H1 (cell line): ENCODE measurements around the gene TUBA3D. TPM values are rescaled to one million over a fixed set of nuclear protein-coding genes. Genes with fewer than 3 reads are reported as not detected.
"Not testable (repeated sequence)": the region's sequence is repeated elsewhere in the genome, so short reads cannot be mapped to it uniquely, and the experiment has no call there.

Experiments used
- CTCF ChIA-PET: fragments of 300-600 bp; sonication (Branson Sonifier 250); formaldehyde crosslinking; loops from one replicate; lab custom pipeline; 2021; ENCODE audit not compliant: partially characterized antibody; lab: Charles Lee
- POLR2A ChIA-PET: fragments of 300-600 bp; sonication (Branson Sonifier 250); formaldehyde crosslinking; loops from one replicate; lab custom pipeline; 2021; ENCODE audit warnings: inconsistent platforms; ENCODE audit not compliant: partially characterized antibody; lab: Charles Lee
- DNase-seq, 2 experiments: peaks; one replicate each; pipeline versions ENCODE4 v3.0.0 to v3.0.0-alpha.2; 2010 to 2022; ENCODE audit warnings: low spot score in 2 of 2, low read depth in 1 of 2, mixed read lengths in 1 of 2
- FAIRE-seq: peaks from 2 replicates; lab custom pipeline; 2011; peaks lifted over from hg19 to GRCh38; lab: Jason Lieb, UNC
- H2AFZ ChIP-seq: 2 replicates; pipeline ENCODE4 v1.8.1; 2012; ENCODE audit warnings: low read length, inconsistent platforms
- H2AK5ac ChIP-seq: 2 replicates; pipeline ENCODE4 v1.6.1; 2013; ENCODE audit warnings: low read depth, low read length
- H2BK120ac ChIP-seq: replicated peaks from 2 replicates; pipeline ENCODE3; 2013; ENCODE audit warnings: low read depth, low read length, inconsistent platforms
- H2BK12ac ChIP-seq: 2 replicates; pipeline ENCODE4 v1.6.1; 2013; ENCODE audit warnings: low read depth, low read length
- H2BK15ac ChIP-seq: 2 replicates; pipeline ENCODE4 v1.6.1; 2013; ENCODE audit warnings: low read length
- H2BK20ac ChIP-seq: 2 replicates; pipeline ENCODE4 v1.6.1; 2013; ENCODE audit warnings: low read length
- H2BK5ac ChIP-seq: 2 replicates; pipeline ENCODE4 v1.6.1; 2013; ENCODE audit warnings: low read depth, low read length
- H3K14ac ChIP-seq: 2 replicates; pipeline ENCODE4 v1.6.1; 2013; ENCODE audit warnings: inconsistent platforms; ENCODE audit not compliant: insufficient read length
- H3K18ac ChIP-seq: 2 replicates; pipeline ENCODE4 v1.6.1; 2013; ENCODE audit warnings: low read length; ENCODE audit errors: extremely low read depth
- H3K23ac ChIP-seq: 2 replicates; pipeline ENCODE4 v1.6.1; 2013; ENCODE audit warnings: inconsistent platforms; ENCODE audit not compliant: insufficient read length
- H3K23me2 ChIP-seq: 2 replicates; pipeline ENCODE4 v1.6.1; 2013; ENCODE audit warnings: low read depth, low read length
- H3K27ac ChIP-seq: 2 replicates; pipeline ENCODE4 v1.6.1; 2011; ENCODE audit warnings: low read depth, low read length, inconsistent platforms
- H3K27me3 ChIP-seq, 4 experiments: replicated peaks in 1 of 4; 1 replicate in 1 of 4; 2 replicates in 3 of 4; pipeline versions ENCODE4 v1.6.1 to v1.8.1; 2011 to 2013; ENCODE audit warnings: low read length in 3 of 4, mild to moderate bottlenecking in 3 of 4, inconsistent platforms in 2 of 4, mixed read lengths in 2 of 4, moderate library complexity in 1 of 4; ENCODE audit not compliant: control insufficient read depth in 3 of 4, insufficient read depth in 3 of 4; ENCODE audit errors: extremely low read depth in 1 of 4
- H3K36me3 ChIP-seq, 4 experiments: 2 replicates each; pipeline versions ENCODE4 v1.6.1 to v1.8.1; 2011 to 2013; ENCODE audit warnings: mild to moderate bottlenecking in 4 of 4, low read length in 3 of 4, moderate library complexity in 2 of 4, control low read depth in 1 of 4, inconsistent platforms in 1 of 4; ENCODE audit not compliant: insufficient read depth in 4 of 4, control insufficient read depth in 2 of 4
- H3K4ac ChIP-seq: replicated peaks from 2 replicates; pipeline ENCODE3; 2013; ENCODE audit warnings: low read length, low read depth, mixed read lengths, inconsistent platforms; ENCODE audit not compliant: insufficient read length
- H3K4me1 ChIP-seq, 4 experiments: replicated peaks in 1 of 4; 1 replicate in 1 of 4; 2 replicates in 3 of 4; pipeline versions ENCODE4 v1.6.1 to v1.8.1; 2011 to 2013; ENCODE audit warnings: low read length in 3 of 4, inconsistent platforms in 2 of 4, mixed read lengths in 1 of 4; ENCODE audit not compliant: insufficient read depth in 4 of 4, control insufficient read depth in 3 of 4
- H3K4me2 ChIP-seq, 2 experiments: 2 replicates each; pipeline versions ENCODE4 v1.6.1 to v1.8.1; 2011 to 2013; ENCODE audit warnings: low read depth in 2 of 2, low read length in 2 of 2, control low read depth in 1 of 2, inconsistent platforms in 1 of 2, mild to moderate bottlenecking in 1 of 2; ENCODE audit not compliant: insufficient read depth in 1 of 2
- H3K4me3 ChIP-seq, 4 experiments: fragments of 200-600, 300-600 bp in 1 of 4; sonication (generic), shearing (Covaris generic), sonication (Bioruptor Twin) in 1 of 4; 2 replicates each; pipeline versions ENCODE4 v1.5.1 to v1.8.1; 2011 to 2016; ENCODE audit warnings: low read length in 4 of 4, low read depth in 3 of 4, control low read depth in 2 of 4, inconsistent platforms in 2 of 4, mild to moderate bottlenecking in 2 of 4, mixed read lengths in 1 of 4, moderate library complexity in 1 of 4; ENCODE audit not compliant: insufficient read depth in 2 of 4; ENCODE audit errors: extremely low read depth in 1 of 4
- H3K56ac ChIP-seq: replicated peaks from 2 replicates; pipeline ENCODE3; 2013; ENCODE audit warnings: low read depth, mild to moderate bottlenecking, mixed read lengths, low read length, inconsistent platforms; ENCODE audit not compliant: insufficient read length
- H3K79me1 ChIP-seq: 2 replicates; pipeline ENCODE4 v1.6.1; 2013; ENCODE audit warnings: low read depth, low read length, control low read depth
- H3K79me2 ChIP-seq, 2 experiments: 2 replicates each; pipeline versions ENCODE4 v1.6.1 to v1.8.1; 2012 to 2013; ENCODE audit warnings: low read length in 2 of 2, mild to moderate bottlenecking in 2 of 2, inconsistent platforms in 1 of 2; ENCODE audit not compliant: insufficient read depth in 2 of 2, control insufficient read depth in 1 of 2
- H3K9ac ChIP-seq, 4 experiments: replicated peaks in 1 of 4; 1 replicate in 1 of 4; 2 replicates in 3 of 4; pipeline versions ENCODE4 v1.6.1 to v1.8.1; 2011 to 2013; ENCODE audit warnings: low read depth in 3 of 4, low read length in 3 of 4, control low read depth in 2 of 4, mild to moderate bottlenecking in 2 of 4, moderate library complexity in 2 of 4, inconsistent platforms in 1 of 4; ENCODE audit errors: extremely low read depth in 1 of 4
- H3K9me3 ChIP-seq, 2 experiments: 2 replicates each; pipeline versions ENCODE4 v1.6.1 to v1.8.1; 2012 to 2013; ENCODE audit warnings: mild to moderate bottlenecking in 2 of 2, moderate library complexity in 2 of 2, control low read depth in 1 of 2, inconsistent platforms in 1 of 2, low read depth in 1 of 2, low read length in 1 of 2, mixed read lengths in 1 of 2; ENCODE audit not compliant: insufficient read depth in 2 of 2
- H4K20me1 ChIP-seq, 2 experiments: replicated peaks in 1 of 2; 2 replicates each; pipeline versions ENCODE3 to v1.8.1; 2011 to 2013; ENCODE audit warnings: inconsistent platforms in 2 of 2, low read length in 2 of 2, mild to moderate bottlenecking in 1 of 2; ENCODE audit not compliant: insufficient read depth in 2 of 2, control insufficient read depth in 1 of 2
- H4K5ac ChIP-seq: 2 replicates; pipeline ENCODE4 v1.6.1; 2013; ENCODE audit warnings: low read length, low read depth, mixed read lengths, inconsistent platforms; ENCODE audit not compliant: insufficient read length
- H4K8ac ChIP-seq: 2 replicates; pipeline ENCODE4 v1.8.0; 2013; ENCODE audit warnings: mild to moderate bottlenecking, moderate library complexity, low read length, inconsistent platforms; ENCODE audit not compliant: insufficient read depth; ENCODE audit errors: extremely low read depth
- H4K91ac ChIP-seq: replicated peaks from 2 replicates; pipeline ENCODE3; 2013; ENCODE audit warnings: low read length, mixed read lengths, inconsistent platforms; ENCODE audit not compliant: insufficient read length
- WGBS, 2 experiments: shearing (Covaris generic) in 1 of 2; methylation state at CpG; one replicate each; pipeline versions ENCODE4 v1.1.6 to v1.1.7; 2013 to 2015; ENCODE audit warnings: low lambda C conversion rate in 2 of 2, mixed read lengths in 2 of 2, inconsistent platforms in 1 of 2, low coverage in 1 of 2, missing lambda C conversion rate in 1 of 2; ENCODE audit not compliant: insufficient replicate concordance in 2 of 2, insufficient coverage in 1 of 2, insufficient read length in 1 of 2; ENCODE audit errors: extremely low coverage in 1 of 2, missing lambda C conversion rate in 1 of 2; 5-methylcytosine and 5-hydroxymethylcytosine counted together
- polyA plus RNA-seq, 7 experiments: library from polyadenylated mRNA; depleted of rRNA in 3 of 7; stranded (reverse) in 5 of 7; unstranded in 2 of 7; fragments of >200 nt in 5 of 7; fragments of 200-250 nt in 2 of 7; gene quantifications; 1 replicate in 5 of 7; 2 replicates in 1 of 7; 4 replicates in 1 of 7; pipeline versions ENCODE4 v1.2.1 to v1.2.3, GENCODE V29; 2011 to 2013; ENCODE audit warnings: missing spikeins in 2 of 7, mixed read lengths in 2 of 7
- total RNA-seq: library from RNA; stranded (reverse); fragmentation: NEBNext Ultra II Directional; extraction: Animal tissue kit (Norgen Biotek cat#: 25700); gene quantifications from 2 replicates; pipeline ENCODE4 v1.2.1, GENCODE V29; 2021

The TUBA3D gene
- total and polyA plus RNA-seq, 2 of the 8 experiments (the other 6 are each of a cell fraction or from before 2014, with no cell fraction given): 0.15 TPM; not detected in 1

GRCh38 chr2:131503587-131503986 is 27.7 kb downstream of the TUBA3D start:
- H3K4me3 ChIP-seq, H2BK120ac ChIP-seq, H3K27me3 ChIP-seq, H3K4me2 ChIP-seq, H3K27ac ChIP-seq, H2BK15ac ChIP-seq, H3K4ac ChIP-seq, H3K14ac ChIP-seq, H3K4me1 ChIP-seq, H4K8ac ChIP-seq, H2AFZ ChIP-seq, H3K23me2 ChIP-seq, H4K5ac ChIP-seq, H2BK20ac ChIP-seq, H2BK5ac ChIP-seq, H4K20me1 ChIP-seq, H3K18ac ChIP-seq, H3K9ac ChIP-seq, H4K91ac ChIP-seq, H2AK5ac ChIP-seq, H2BK12ac ChIP-seq, FAIRE-seq, H3K79me1 ChIP-seq, H3K56ac ChIP-seq, H3K79me2 ChIP-seq, DNase-seq, H3K9me3 ChIP-seq, H3K23ac ChIP-seq: not testable (repeated sequence)
- CTCF ChIA-PET: interaction anchor here (1.2 kb wide), 1 partner anchor 90 kb away, joined by 4 read pairs; no protein-coding TSS in a partner anchor
- POLR2A ChIA-PET: interaction anchor here (1.5 kb wide), 1 partner anchor 10 kb away, joined by 4 read pairs; no protein-coding TSS in a partner anchor
- peaks cover 6 to 67% (median 45%) of the 10 kb centered on the region in 4 experiments; a peak in 7 of 8 replicates for H3K36me3 ChIP-seq
- WGBS, 2 experiments: 88% methylated on average over 3 of the region's 4 CpGs; no CpG with 5 or more reads in 1 of the 2 experiments
